CD4-positive, alpha-beta T cell treated with Interleukin-17A for 1 hour (primary cell): ENCODE results near the gene DBN1.

Source experiments
- DNase-seq: peaks from one replicate; pipeline ENCODE4 v3.0.0-alpha.2; 2020

The DBN1 gene

GRCh38 chr5:177504086-177505056, 30.9 kb upstream of the DBN1 start:
- no peak for DNase-seq

GRCh38 chr5:177503351-177504085, 30.1 kb upstream of the DBN1 start:
- DNase-seq = no peak

- DNase-seq = no peak
These were observed 29.5 kb upstream of the DBN1 start for GRCh38 chr5:177502886-177503285.

GRCh38 chr5:177501874-177502678, 28.6 kb upstream of the DBN1 start:
- DNase-seq = no peak

GRCh38 chr5:177500685-177501522, 27.5 kb upstream of the DBN1 start:
- peak; percentile 83 for DNase-seq

- no peak for DNase-seq
These were observed 26.4 kb upstream of the DBN1 start for GRCh38 chr5:177499842-177500241.

- no peak for DNase-seq
These were observed 24.8 kb upstream of the DBN1 start for GRCh38 chr5:177498013-177498787.

GRCh38 chr5:177497292-177498012, 24.0 kb upstream of the DBN1 start, which contains the start of gene PDLIM7:
Gene PDLIM7 (minus strand): TSS chr5:177497604. CDS start chr5:177496512, 1,092 bp downstream.
- DNase-seq = peak; percentile 95

- DNase-seq = no peak
These were observed 23.4 kb upstream of the DBN1 start for GRCh38 chr5:177496727-177497291.

- no peak for DNase-seq
These were observed 22.8 kb upstream of the DBN1 start for GRCh38 chr5:177496070-177496726.

- DNase-seq = no peak
These were observed 22.0 kb upstream of the DBN1 start for GRCh38 chr5:177495243-177496060.

- DNase-seq = peak; percentile 22
These were observed 21.1 kb upstream of the DBN1 start for GRCh38 chr5:177494346-177495195.

GRCh38 chr5:177493795-177494345, 20.4 kb upstream of the DBN1 start:
- DNase-seq = no peak

GRCh38 chr5:177492841-177493240, 19.4 kb upstream of the DBN1 start:
- DNase-seq = no peak

- no peak for DNase-seq
These were observed 18.7 kb upstream of the DBN1 start for GRCh38 chr5:177491983-177492746.

GRCh38 chr5:177491429-177491945, 18.1 kb upstream of the DBN1 start:
- DNase-seq = no peak
